Mucosa of descending colon (tissue), 3 donors: ENCODE data around the gene ITGA7. TPM values are rescaled to one million over a fixed set of nuclear protein-coding genes. Genes with fewer than 3 reads are reported as not detected.

Experiments
- ATAC-seq: fragments of 200-7000 bp; cut with Tn5 transposase; one replicate; pipeline ENCODE4 v1.9.1; 2020; ENCODE audit warnings: mild to moderate bottlenecking, moderate library complexity
- DNase-seq, 3 donors: peaks; one replicate each; pipeline ENCODE4 v3.0.0-alpha.2; 2020
- H3K36me3 ChIP-seq: fragments of 200-600 bp; one replicate; pipeline ENCODE4 v1.8.0; 2021; ENCODE audit warnings: low read depth, mild to moderate bottlenecking
- H3K4me1 ChIP-seq: fragments of 200-600 bp; one replicate; pipeline ENCODE4 v1.8.0; 2021; ENCODE audit warnings: low read depth, mild to moderate bottlenecking
- H3K4me3 ChIP-seq: fragments of 200-600 bp; one replicate; pipeline ENCODE4 v1.8.0; 2021; ENCODE audit warnings: mild to moderate bottlenecking
- H3K9me3 ChIP-seq: fragments of 200-600 bp; one replicate; pipeline ENCODE4 v1.8.0; 2021; ENCODE audit warnings: mild to moderate bottlenecking
- intact Hi-C, 2 donors: fragments of 100-400 bp; cut with DNase I in 1 of 2; cut with micrococcal nuclease in 1 of 2; formaldehyde crosslinking; loops; one replicate each; pipeline versions ENCODE4 v1.11.0 to v1.11.1; 2022; cut with DNase I, micrococcal nuclease
- total RNA-seq, 3 donors: library from RNA; stranded (reverse); fragmentation: NEBNext Ultra II Directional in 2 of 3; extraction: Animal tissue kit (Norgen Biotek cat#: 25700) in 2 of 3; gene quantifications; one replicate each; pipeline versions ENCODE4 v1.2.1 to v1.2.4, GENCODE V29; 2021 to 2023
- TF ChIP-seq, protein P1 (sequence below): fragments of 200-600 bp; IDR thresholded peaks from one replicate; pipeline ENCODE4 v1.8.0; 2022; ENCODE audit warnings: antibody characterized with exemption, mild to moderate bottlenecking
- donor health status: DM: no; HTN: no; CAD: no; lungs with moderate emphysema.
- donor health status: DM: no; HTN: no; CAD: no.
- donor health status: DM: no; HTN: yes; CAD: no.

Gene ITGA7
- total RNA-seq, 3 donors from 2014 or later: 16.5 to 449 (median 46.0) TPM

GRCh38 chr12:55727643-55728185 is 20.0 kb upstream of the ITGA7 start:
- Histone ChIP-seq H3K4me3 (peak overlapping the region; percentile 78), H3K9me3 (no peaks in the 10 kb centered on the region), H3K36me3 (no peaks in the 10 kb centered on the region), H3K4me1 (peaks cover 36% of the 10 kb centered on the region)
- intact Hi-C loops: no loop called here
- DNase-seq (peak; percentile 72 to 80 (median 75)), ATAC-seq (peak; percentile 14)
- TF ChIP-seq, protein P1, sequence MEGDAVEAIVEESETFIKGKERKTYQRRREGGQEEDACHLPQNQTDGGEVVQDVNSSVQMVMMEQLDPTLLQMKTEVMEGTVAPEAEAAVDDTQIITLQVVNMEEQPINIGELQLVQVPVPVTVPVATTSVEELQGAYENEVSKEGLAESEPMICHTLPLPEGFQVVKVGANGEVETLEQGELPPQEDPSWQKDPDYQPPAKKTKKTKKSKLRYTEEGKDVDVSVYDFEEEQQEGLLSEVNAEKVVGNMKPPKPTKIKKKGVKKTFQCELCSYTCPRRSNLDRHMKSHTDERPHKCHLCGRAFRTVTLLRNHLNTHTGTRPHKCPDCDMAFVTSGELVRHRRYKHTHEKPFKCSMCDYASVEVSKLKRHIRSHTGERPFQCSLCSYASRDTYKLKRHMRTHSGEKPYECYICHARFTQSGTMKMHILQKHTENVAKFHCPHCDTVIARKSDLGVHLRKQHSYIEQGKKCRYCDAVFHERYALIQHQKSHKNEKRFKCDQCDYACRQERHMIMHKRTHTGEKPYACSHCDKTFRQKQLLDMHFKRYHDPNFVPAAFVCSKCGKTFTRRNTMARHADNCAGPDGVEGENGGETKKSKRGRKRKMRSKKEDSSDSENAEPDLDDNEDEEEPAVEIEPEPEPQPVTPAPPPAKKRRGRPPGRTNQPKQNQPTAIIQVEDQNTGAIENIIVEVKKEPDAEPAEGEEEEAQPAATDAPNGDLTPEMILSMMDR: no peak

GRCh38 chr12:55726971-55727370 is 19.3 kb upstream of the ITGA7 start:
- intact Hi-C loops: no loop called here
- DNase-seq (peak in 1 of 3 donors; percentile 66), ATAC-seq (no peak)
- H3K4me3 ChIP-seq: no peak overlapping the region
- H3K9me3 ChIP-seq: no peaks in the 10 kb centered on the region
- TF ChIP-seq, protein P1: no peak
- peaks cover 42% of the 10 kb centered on the region for H3K4me1 ChIP-seq
- H3K36me3 ChIP-seq: no peaks in the 10 kb centered on the region

GRCh38 chr12:55725556-55725955 is 17.9 kb upstream of the ITGA7 start:
- intact Hi-C loops: no loop called here
- Histone ChIP-seq H3K4me1 (peaks cover 54% of the 10 kb centered on the region), H3K36me3 (no peaks in the 10 kb centered on the region), H3K4me3 (no peak overlapping the region), H3K9me3 (no peaks in the 10 kb centered on the region)
- TF ChIP-seq, protein P1: no peak
- DNase-seq (no peak), ATAC-seq (no peak)

- DNase-seq (peak in 1 of 3 donors; percentile 28), ATAC-seq (no peak)
- Histone ChIP-seq H3K36me3 (no peaks in the 10 kb centered on the region), H3K4me1 (peaks cover 56% of the 10 kb centered on the region), H3K9me3 (no peaks in the 10 kb centered on the region), H3K4me3 (no peak overlapping the region)
- TF ChIP-seq, protein P1: no peak
- intact Hi-C loops: no loop called here
These were observed 17.2 kb upstream of the ITGA7 start for GRCh38 chr12:55724940-55725309.

GRCh38 chr12:55724226-55724939 is 16.7 kb upstream of the ITGA7 start:
- ATAC-seq: no peak
- Histone ChIP-seq H3K9me3 (no peaks in the 10 kb centered on the region), H3K4me3 (no peak overlapping the region), H3K4me1 (peaks cover 62% of the 10 kb centered on the region), H3K36me3 (no peaks in the 10 kb centered on the region)
- DNase-seq: peak; percentile 78 to 89 (median 84)
- TF ChIP-seq, protein P1: peak; percentile 34
- intact Hi-C loops: no loop called here
